Measurements from ENCODE around the gene LYSMD1. TPM values are rescaled to one million over a fixed set of nuclear protein-coding genes. Genes with fewer than 3 reads are reported as not detected.
A peak's percentile ranks its signal among the peaks of the same experiment; 100 is the strongest.

LYSMD1 gene
- polyA plus RNA-seq, 1 of the 3 experiments (the other 2 are of a cell fraction) = 4.5 TPM

DNA sequence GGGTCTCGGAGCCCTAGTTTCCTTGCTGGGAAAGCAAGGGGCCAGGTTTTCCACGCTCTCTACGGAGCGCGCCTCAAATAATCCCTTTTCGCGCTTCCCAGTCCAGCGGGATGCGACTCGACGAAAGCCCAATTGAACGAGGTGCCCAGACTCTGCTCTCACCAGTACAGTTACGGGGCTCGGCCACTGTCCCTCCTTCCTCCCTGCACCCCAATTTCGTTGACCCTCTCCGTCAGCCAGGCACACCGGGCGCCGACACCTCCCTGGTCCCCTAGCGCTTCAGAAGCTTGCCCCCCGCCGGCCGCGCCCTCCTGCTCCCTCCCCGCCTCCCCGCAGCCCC lies 19.7 kb downstream of the LYSMD1 start:
- Histone ChIP-seq H4K20me1 (ENCODE audit: insufficient read depth) (no peaks in the 10 kb centered on the region), H3K4me3 (ENCODE audit: low read depth in 2 of 2, low read length in 1 of 2) (peak overlapping the region; percentile 70 to 91), H3K27me3 (ENCODE audit: insufficient read depth) (no peaks in the 10 kb centered on the region), H3K4me2 (peak overlapping the region; percentile 98), H3F3A (replicated peaks; ENCODE audit: insufficient read depth) (no peaks in the 10 kb centered on the region), H3K4me1 (ENCODE audit: control insufficient read depth in 1 of 2, insufficient read depth in 2 of 2, low read depth in 1 of 2, low read length in 1 of 2) (peaks cover 0 to 21% of the 10 kb centered on the region in 2 experiments; a peak in 1 of 4 replicates), H2AFZ (ENCODE audit: low read depth) (peak overlapping the region; percentile 87), H3K27ac (ENCODE audit: low read depth in 2 of 2, low read length in 1 of 2) (no peak overlapping the region; a peak in 1 of 4 replicates), H3K79me2 (ENCODE audit: insufficient read depth) (no peaks in the 10 kb centered on the region), H3K36me3 (replicated peaks in 1 of 2; ENCODE audit: control insufficient read depth in 1 of 2, insufficient read depth in 2 of 2, low read length in 1 of 2) (no peaks in the 10 kb centered on the region), H3K9ac (peak overlapping the region; percentile 82), H3K9me3 (no peaks in the 10 kb centered on the region), H3K9me2 (no peaks in the 10 kb centered on the region)
- CTCF ChIA-PET = interaction anchor here (1.1 to 6.8 kb wide), 2 partner anchors 10 to 15 kb away, joined by 3 to 40 read pairs; partner anchors contain the start of gene TNFAIP8L2
- peak; percentile 52 for DNase-seq
- 12% methylated on average over 23 of the region's 26 CpGs for WGBS (ENCODE audit: low lambda C conversion rate)
- TF ChIP-seq EP300 (IDR thresholded peaks at IDR 0.05; ENCODE audit: borderline replicate concordance in 1 of 2, low read depth in 1 of 2, low read length in 1 of 2) = no peak
- POLR2A ChIA-PET = no interaction called here

- TF ChIP-seq MEF2A (IDR thresholded peaks at IDR 0.05; ENCODE audit: borderline replicate concordance, low read depth) (no peak), RFX5 (IDR thresholded peaks at IDR 0.05; ENCODE audit: low read length) (no peak), EP300 (IDR thresholded peaks at IDR 0.05; ENCODE audit: borderline replicate concordance in 1 of 2, low read depth in 1 of 2, low read length in 1 of 2) (no peak), EZH2phosphoT487 (IDR thresholded peaks at IDR 0.05; ENCODE audit: borderline replicate concordance, low read depth) (no peak), CHD2 (IDR thresholded peaks at IDR 0.05; ENCODE audit: low read length, partially characterized antibody) (no peak), MAX (IDR thresholded peaks at IDR 0.05; ENCODE audit: low read depth) (no peak), SMC3 (IDR thresholded peaks at IDR 0.05; ENCODE audit: low read depth, low read length) (no peak), MXI1 (IDR thresholded peaks at IDR 0.05; ENCODE audit: low read depth, low read length) (no peak), NRF1 (IDR thresholded peaks at IDR 0.05; ENCODE audit: low read depth, low read length) (no peak), RCOR1 (IDR thresholded peaks at IDR 0.05; ENCODE audit: low read length) (no peak), POLR2AphosphoS5 (IDR thresholded peaks at IDR 0.05; ENCODE audit: low read depth, low read length) (no peak), FOXM1 (IDR thresholded peaks at IDR 0.05; ENCODE audit: low read depth) (no peak), FOXJ3 (CRISPR knock-in tag; IDR thresholded peaks at IDR 0.05) (no peak), NFIC (IDR thresholded peaks at IDR 0.05; ENCODE audit: borderline replicate concordance) (no peak), YY1 (IDR thresholded peaks at IDR 0.05; ENCODE audit: low read depth) (no peak), TCF12 (IDR thresholded peaks at IDR 0.05) (no peak), GATA2 (CRISPR knock-in tag; IDR thresholded peaks at IDR 0.05) (no peak)
- TF ChIP-seq, protein P1, sequence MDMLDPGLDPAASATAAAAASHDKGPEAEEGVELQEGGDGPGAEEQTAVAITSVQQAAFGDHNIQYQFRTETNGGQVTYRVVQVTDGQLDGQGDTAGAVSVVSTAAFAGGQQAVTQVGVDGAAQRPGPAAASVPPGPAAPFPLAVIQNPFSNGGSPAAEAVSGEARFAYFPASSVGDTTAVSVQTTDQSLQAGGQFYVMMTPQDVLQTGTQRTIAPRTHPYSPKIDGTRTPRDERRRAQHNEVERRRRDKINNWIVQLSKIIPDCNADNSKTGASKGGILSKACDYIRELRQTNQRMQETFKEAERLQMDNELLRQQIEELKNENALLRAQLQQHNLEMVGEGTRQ (IDR thresholded peaks at IDR 0.05; ENCODE audit: borderline replicate concordance, low read depth, low read length) = no peak
- TF ChIP-seq, protein P2, sequence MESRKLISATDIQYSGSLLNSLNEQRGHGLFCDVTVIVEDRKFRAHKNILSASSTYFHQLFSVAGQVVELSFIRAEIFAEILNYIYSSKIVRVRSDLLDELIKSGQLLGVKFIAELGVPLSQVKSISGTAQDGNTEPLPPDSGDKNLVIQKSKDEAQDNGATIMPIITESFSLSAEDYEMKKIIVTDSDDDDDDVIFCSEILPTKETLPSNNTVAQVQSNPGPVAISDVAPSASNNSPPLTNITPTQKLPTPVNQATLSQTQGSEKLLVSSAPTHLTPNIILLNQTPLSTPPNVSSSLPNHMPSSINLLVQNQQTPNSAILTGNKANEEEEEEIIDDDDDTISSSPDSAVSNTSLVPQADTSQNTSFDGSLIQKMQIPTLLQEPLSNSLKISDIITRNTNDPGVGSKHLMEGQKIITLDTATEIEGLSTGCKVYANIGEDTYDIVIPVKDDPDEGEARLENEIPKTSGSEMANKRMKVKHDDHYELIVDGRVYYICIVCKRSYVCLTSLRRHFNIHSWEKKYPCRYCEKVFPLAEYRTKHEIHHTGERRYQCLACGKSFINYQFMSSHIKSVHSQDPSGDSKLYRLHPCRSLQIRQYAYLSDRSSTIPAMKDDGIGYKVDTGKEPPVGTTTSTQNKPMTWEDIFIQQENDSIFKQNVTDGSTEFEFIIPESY (IDR thresholded peaks at IDR 0.05; ENCODE audit: borderline replicate concordance, low read depth) = no peak
- TF ChIP-seq, protein P3, sequence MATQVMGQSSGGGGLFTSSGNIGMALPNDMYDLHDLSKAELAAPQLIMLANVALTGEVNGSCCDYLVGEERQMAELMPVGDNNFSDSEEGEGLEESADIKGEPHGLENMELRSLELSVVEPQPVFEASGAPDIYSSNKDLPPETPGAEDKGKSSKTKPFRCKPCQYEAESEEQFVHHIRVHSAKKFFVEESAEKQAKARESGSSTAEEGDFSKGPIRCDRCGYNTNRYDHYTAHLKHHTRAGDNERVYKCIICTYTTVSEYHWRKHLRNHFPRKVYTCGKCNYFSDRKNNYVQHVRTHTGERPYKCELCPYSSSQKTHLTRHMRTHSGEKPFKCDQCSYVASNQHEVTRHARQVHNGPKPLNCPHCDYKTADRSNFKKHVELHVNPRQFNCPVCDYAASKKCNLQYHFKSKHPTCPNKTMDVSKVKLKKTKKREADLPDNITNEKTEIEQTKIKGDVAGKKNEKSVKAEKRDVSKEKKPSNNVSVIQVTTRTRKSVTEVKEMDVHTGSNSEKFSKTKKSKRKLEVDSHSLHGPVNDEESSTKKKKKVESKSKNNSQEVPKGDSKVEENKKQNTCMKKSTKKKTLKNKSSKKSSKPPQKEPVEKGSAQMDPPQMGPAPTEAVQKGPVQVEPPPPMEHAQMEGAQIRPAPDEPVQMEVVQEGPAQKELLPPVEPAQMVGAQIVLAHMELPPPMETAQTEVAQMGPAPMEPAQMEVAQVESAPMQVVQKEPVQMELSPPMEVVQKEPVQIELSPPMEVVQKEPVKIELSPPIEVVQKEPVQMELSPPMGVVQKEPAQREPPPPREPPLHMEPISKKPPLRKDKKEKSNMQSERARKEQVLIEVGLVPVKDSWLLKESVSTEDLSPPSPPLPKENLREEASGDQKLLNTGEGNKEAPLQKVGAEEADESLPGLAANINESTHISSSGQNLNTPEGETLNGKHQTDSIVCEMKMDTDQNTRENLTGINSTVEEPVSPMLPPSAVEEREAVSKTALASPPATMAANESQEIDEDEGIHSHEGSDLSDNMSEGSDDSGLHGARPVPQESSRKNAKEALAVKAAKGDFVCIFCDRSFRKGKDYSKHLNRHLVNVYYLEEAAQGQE (IDR thresholded peaks at IDR 0.05; ENCODE audit: low read depth, low read length) = no peak
- DNase-seq = peak; percentile 64
- H4K20me1 ChIP-seq (ENCODE audit: insufficient read depth) = no peaks in the 10 kb centered on the region
- no peaks in the 10 kb centered on the region for H3K9me2 ChIP-seq
- H3K27ac ChIP-seq (ENCODE audit: low read depth in 2 of 2, low read length in 1 of 2) = no peak overlapping the region; a peak in 1 of 4 replicates
- peak overlapping the region; percentile 98 for H3K4me2 ChIP-seq
- H3K79me2 ChIP-seq (ENCODE audit: insufficient read depth) = no peaks in the 10 kb centered on the region
- no peaks in the 10 kb centered on the region for H3K36me3 ChIP-seq (replicated peaks in 1 of 2; ENCODE audit: control insufficient read depth in 1 of 2, insufficient read depth in 2 of 2, low read length in 1 of 2)
- ChIA-PET CTCF (interaction anchor here (1.1 to 6.8 kb wide), 3 partner anchors 10 to 46 kb away, joined by 3 to 40 read pairs (median 11); partner anchors contain the start of gene TNFAIP8L2), POLR2A (interaction anchor here (0.6 kb wide), 1 partner anchor 140 kb away, joined by 4 read pairs; no protein-coding TSS in a partner anchor)
- no peaks in the 10 kb centered on the region for H3F3A ChIP-seq (replicated peaks; ENCODE audit: insufficient read depth)
- H3K27me3 ChIP-seq (ENCODE audit: insufficient read depth) = no peaks in the 10 kb centered on the region
- H3K4me3 ChIP-seq (ENCODE audit: low read depth in 2 of 2, low read length in 1 of 2) = peak overlapping the region; percentile 70 to 91
- H3K4me1 ChIP-seq (ENCODE audit: control insufficient read depth in 1 of 2, insufficient read depth in 2 of 2, low read depth in 1 of 2, low read length in 1 of 2) = peaks cover 0 to 21% of the 10 kb centered on the region in 2 experiments; a peak in 1 of 4 replicates
- 68% methylated on average over 17 of the region's 43 CpGs for WGBS (ENCODE audit: low lambda C conversion rate)
- no peaks in the 10 kb centered on the region for H3K9me3 ChIP-seq
- peak overlapping the region; percentile 82 for H3K9ac ChIP-seq
- H2AFZ ChIP-seq (ENCODE audit: low read depth) = peak overlapping the region; percentile 87
Observed at GRCh38 chr1:151145304-151146071, 20.2 kb downstream of the LYSMD1 start.
